RWPE2 (cell line): ENCODE results near the gene KIAA1671.

Experiments used
- ATAC-seq: fragments of 200-7000 bp; cut with Tn5 transposase; 3 replicates; pipeline ENCODE4 v1.9.1; 2021; ENCODE audit warnings: low read depth
- DNase-seq: peaks from one replicate; pipeline ENCODE4 v3.0.0-alpha.2; 2020; ENCODE audit warnings: low spot score
- H3K27ac ChIP-seq: fragments of 450-650 bp; 2 replicates; pipeline ENCODE4 v1.5.1; 2017; ENCODE audit warnings: mild to moderate bottlenecking; ENCODE audit not compliant: poor library complexity, severe bottlenecking
- H3K27me3 ChIP-seq: fragments of 250-450 bp; sonication (Bioruptor Pico); 2 replicates; pipeline ENCODE4 v1.5.1; 2021; ENCODE audit warnings: mild to moderate bottlenecking, moderate library complexity; ENCODE audit not compliant: insufficient read depth, poor library complexity, severe bottlenecking
- H3K36me3 ChIP-seq: fragments of 250-450 bp; sonication (Bioruptor Pico); 2 replicates; pipeline ENCODE4 v1.5.1; 2020; ENCODE audit warnings: low read depth, mild to moderate bottlenecking, moderate library complexity
- H3K4me1 ChIP-seq: fragments of 250-450 bp; sonication (Bioruptor Pico); 2 replicates; pipeline ENCODE4 v1.5.1; 2021; ENCODE audit warnings: mild to moderate bottlenecking, moderate library complexity; ENCODE audit not compliant: insufficient read depth, poor library complexity, severe bottlenecking
- H3K4me3 ChIP-seq: fragments of 250-450 bp; sonication (Bioruptor Pico); 2 replicates; pipeline ENCODE4 v1.5.1; 2021; ENCODE audit warnings: mild to moderate bottlenecking, moderate library complexity; ENCODE audit not compliant: severe bottlenecking
- H3K9me3 ChIP-seq: fragments of 250-450 bp; sonication (Bioruptor Pico); 2 replicates; pipeline ENCODE4 v1.5.1; 2021; ENCODE audit warnings: mild to moderate bottlenecking, moderate library complexity; ENCODE audit not compliant: severe bottlenecking
- TF ChIP-seq, protein P1 (sequence below): fragments of 450-650 bp; IDR thresholded peaks from one replicate; pipeline ENCODE4 v1.5.1; 2017; ENCODE audit warnings: mild to moderate bottlenecking, moderate library complexity; ENCODE audit not compliant: poor library complexity, severe bottlenecking

The KIAA1671 gene

DNA sequence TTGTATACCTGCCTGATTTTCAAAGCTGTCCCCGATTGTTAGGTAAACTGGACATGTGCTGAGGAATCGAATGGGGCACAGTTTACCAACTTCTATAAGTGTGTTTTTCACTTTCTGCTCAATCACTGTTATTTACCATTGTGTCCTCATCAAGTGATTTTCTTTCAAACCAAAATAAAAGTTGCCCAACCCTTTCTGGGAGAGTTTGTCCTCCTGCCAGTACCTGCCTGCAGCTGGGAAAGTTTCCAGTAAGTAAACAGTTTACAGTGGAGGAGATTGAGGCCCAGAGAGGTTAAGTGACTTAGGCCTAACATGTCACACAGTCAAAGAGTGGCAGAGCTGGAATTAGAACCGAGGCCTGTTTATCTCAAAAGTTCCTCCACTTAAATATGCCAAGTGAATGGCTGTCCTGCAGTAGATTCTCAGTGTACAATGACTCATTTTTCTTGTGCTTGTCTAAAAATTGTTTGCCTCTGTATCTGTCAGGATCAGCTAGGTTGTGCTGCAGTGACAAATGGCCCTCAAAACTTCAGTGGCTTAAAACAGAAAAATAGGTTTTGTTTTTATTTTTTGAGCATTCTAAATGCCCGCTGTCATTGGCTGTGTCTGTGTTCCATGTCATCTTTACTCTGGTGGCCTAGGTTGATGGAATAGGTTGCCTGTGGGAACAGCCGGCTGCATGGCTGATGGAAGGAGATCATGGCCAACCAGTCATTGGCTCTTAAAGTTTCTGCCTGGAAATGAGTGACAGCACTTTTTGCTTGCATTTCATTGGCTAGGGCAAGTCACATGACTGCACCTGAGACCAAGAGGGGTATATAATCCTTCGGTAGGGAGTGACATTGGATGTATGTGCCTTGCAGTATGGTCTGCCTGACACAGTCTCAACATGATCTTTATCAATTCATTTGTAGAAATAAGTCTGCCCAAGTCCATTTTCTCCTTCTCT is 185.3 kb downstream of the KIAA1671 start:
- H3K27me3 ChIP-seq: no peaks in the 10 kb centered on the region
- peaks cover 2% of the 10 kb centered on the region; the same call in 1 of the 2 replicates for H3K36me3 ChIP-seq
- no peak overlapping the region for H3K27ac ChIP-seq
- TF ChIP-seq, protein P1, sequence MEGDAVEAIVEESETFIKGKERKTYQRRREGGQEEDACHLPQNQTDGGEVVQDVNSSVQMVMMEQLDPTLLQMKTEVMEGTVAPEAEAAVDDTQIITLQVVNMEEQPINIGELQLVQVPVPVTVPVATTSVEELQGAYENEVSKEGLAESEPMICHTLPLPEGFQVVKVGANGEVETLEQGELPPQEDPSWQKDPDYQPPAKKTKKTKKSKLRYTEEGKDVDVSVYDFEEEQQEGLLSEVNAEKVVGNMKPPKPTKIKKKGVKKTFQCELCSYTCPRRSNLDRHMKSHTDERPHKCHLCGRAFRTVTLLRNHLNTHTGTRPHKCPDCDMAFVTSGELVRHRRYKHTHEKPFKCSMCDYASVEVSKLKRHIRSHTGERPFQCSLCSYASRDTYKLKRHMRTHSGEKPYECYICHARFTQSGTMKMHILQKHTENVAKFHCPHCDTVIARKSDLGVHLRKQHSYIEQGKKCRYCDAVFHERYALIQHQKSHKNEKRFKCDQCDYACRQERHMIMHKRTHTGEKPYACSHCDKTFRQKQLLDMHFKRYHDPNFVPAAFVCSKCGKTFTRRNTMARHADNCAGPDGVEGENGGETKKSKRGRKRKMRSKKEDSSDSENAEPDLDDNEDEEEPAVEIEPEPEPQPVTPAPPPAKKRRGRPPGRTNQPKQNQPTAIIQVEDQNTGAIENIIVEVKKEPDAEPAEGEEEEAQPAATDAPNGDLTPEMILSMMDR: no peak
- ATAC-seq: no peak
- peaks cover 14% of the 10 kb centered on the region for H3K4me1 ChIP-seq
- H3K9me3 ChIP-seq: no peaks in the 10 kb centered on the region
- no peak for DNase-seq
- no peak overlapping the region for H3K4me3 ChIP-seq

- no peak for ATAC-seq
- no peaks in the 10 kb centered on the region for H3K27me3 ChIP-seq
- TF ChIP-seq, protein P1: no peak
Measured at GRCh38 chr22:25139062-25139461, 186.5 kb downstream of the KIAA1671 start.

GRCh38 chr22:25142102-25142501 is 189.6 kb downstream of the KIAA1671 start:
- Histone ChIP-seq H3K9me3 (no peaks in the 10 kb centered on the region), H3K36me3 (no peaks in the 10 kb centered on the region; the same call in none of the 2 replicates), H3K4me1 (peaks cover 2% of the 10 kb centered on the region), H3K4me3 (no peak overlapping the region), H3K27me3 (no peaks in the 10 kb centered on the region), H3K27ac (no peak overlapping the region)
- ATAC-seq (no peak), DNase-seq (no peak)
- TF ChIP-seq, protein P1: no peak

More at GRCh38 chr22:25139062-25139461, 186.5 kb downstream of the KIAA1671 start:
- Histone ChIP-seq H3K27ac (no peak overlapping the region), H3K9me3 (no peaks in the 10 kb centered on the region), H3K4me1 (peaks cover 6% of the 10 kb centered on the region), H3K36me3 (peaks cover 2% of the 10 kb centered on the region), H3K4me3 (no peak overlapping the region)
- DNase-seq: no peak

DNA sequence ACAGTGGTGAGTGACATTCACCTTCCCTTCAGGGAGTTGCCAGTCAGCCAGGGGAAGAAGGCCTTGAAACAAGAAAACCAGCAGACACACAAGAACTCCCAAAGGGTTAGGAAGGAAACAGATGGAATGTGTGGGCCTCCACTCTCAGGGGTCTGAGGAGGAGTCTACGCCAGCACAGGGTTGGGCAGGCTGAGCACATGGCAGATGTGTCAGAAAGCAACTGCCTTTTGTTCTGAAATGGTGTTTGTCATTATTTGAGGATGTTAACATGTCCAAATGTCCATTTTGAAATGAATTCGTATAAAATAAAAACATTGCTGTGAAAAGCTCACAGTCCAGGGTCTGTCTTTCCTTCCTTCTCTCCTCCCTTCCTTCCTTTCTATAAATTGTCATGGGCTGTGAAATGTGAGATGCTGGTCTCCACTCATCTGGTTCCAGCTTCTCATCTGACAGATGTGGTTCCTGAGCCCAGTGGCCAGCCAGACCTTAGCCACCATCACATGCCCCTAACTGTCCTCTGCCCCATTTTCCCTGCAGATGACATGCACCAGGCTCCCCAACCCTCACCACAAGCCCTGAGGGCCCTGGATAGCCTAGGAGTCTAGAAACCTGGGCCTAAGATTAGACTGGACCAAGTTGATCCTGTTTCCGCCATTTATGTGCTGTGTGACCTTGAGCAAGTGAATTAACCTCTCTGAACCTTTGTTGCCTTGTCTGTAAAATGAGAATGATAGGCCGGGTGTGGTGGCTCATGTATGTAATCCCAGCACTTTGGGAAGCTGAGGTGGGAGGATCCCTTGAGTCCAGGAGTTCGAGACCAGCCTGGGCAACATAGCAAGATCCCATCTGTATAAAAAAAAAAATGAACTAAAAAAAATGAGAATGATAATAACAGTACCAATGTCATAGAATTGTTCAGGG is 190.9 kb downstream of the KIAA1671 start:
- no peaks in the 10 kb centered on the region for H3K4me1 ChIP-seq
- DNase-seq (no peak), ATAC-seq (no peak)
- TF ChIP-seq, protein P1: no peak
- H3K27ac ChIP-seq: no peak overlapping the region
- H3K27me3 ChIP-seq: no peaks in the 10 kb centered on the region
- no peak overlapping the region for H3K4me3 ChIP-seq
- no peaks in the 10 kb centered on the region; the same call in 1 of the 2 replicates for H3K36me3 ChIP-seq
- no peaks in the 10 kb centered on the region for H3K9me3 ChIP-seq
